Measurements from ENCODE around the gene TARS3.

TARS3 gene

DNA sequence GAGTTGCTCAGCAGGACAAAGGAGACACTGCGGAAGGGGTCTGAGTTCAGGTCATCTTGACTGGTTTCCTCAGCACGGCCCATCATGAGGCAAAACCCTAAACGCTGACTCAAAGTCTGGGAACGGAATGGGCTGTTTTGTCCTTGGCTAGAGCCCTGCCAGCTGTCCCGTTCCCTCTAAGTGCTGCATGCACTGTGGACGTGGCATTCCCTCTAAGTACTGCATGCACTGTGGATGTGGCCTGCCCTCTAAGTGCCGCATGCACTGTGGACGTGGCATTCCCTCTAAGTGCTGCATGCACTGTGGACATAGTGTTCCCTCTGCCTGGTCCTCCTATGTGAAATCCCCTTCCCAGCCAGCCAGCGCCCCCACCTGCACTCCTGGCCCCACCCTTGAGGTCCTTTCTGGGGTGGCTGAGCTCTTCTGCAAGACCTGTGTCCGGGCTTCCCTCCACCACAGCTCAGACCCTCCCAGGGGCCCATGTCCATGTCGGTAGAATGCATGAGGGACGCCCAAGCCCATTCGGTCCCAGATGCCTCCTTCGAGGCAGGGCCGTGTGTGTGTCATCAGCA lies 108.8 kb downstream of the TARS3 start:
- TF ChIP-seq, protein P1, sequence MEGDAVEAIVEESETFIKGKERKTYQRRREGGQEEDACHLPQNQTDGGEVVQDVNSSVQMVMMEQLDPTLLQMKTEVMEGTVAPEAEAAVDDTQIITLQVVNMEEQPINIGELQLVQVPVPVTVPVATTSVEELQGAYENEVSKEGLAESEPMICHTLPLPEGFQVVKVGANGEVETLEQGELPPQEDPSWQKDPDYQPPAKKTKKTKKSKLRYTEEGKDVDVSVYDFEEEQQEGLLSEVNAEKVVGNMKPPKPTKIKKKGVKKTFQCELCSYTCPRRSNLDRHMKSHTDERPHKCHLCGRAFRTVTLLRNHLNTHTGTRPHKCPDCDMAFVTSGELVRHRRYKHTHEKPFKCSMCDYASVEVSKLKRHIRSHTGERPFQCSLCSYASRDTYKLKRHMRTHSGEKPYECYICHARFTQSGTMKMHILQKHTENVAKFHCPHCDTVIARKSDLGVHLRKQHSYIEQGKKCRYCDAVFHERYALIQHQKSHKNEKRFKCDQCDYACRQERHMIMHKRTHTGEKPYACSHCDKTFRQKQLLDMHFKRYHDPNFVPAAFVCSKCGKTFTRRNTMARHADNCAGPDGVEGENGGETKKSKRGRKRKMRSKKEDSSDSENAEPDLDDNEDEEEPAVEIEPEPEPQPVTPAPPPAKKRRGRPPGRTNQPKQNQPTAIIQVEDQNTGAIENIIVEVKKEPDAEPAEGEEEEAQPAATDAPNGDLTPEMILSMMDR (IDR thresholded peaks at IDR 0.05; ENCODE audit: low read depth, low read length), result no peak
- no peak overlapping the region for H3K4me3 ChIP-seq (ENCODE audit: low read depth, low read length)

DNA sequence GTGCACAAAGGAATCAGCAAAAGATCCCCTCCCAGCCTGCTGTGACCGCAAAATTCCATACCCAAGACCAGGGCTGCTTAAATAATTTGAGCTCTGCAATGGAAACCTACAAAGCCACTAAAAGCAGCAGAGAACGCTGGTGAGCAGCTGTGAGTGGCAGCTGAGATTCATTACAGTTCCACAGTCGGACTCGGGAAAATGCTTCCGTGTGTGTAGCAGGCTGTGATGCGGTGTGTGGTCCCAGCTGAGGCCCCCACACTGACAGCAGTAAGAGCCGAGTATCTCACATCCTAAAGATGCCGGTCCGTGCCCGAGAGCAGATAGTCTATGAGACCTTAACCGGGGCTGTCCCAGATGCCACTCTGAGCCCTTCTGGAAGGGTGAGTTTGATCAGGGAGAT lies 109.5 kb downstream of the TARS3 start:
- no peak overlapping the region for H3K4me3 ChIP-seq (ENCODE audit: low read depth, low read length)
- TF ChIP-seq, protein P1 (IDR thresholded peaks at IDR 0.05; ENCODE audit: low read depth, low read length), result no peak

DNA sequence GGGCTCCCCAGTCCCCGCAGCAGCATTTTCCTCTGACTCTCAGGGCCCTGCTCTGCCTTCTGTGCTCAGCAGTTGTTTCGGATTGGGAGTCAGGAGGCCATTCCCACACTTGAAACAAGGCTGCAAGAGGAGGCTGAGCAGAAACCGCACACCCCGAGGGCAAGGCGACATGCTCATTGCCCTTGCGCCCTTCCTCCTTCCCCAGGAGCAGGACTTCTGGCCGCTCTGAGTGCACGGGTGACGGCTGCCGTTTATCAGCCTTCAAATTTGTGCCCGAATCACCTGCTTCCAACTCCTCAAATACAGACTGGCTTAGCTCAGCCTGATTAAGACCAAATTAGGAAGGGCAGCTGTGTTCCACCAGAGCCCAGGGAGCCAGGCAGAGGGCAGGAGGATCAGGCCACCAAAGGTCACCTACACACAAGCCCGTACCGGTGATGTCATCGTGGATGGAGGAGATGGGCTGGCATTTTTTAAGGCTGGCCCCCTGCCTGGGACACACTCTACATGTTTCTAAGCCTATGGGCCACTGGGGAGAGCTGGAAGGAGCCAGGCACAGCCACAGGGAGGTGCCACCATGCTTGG lies 110.2 kb downstream of the TARS3 start:
- TF ChIP-seq, protein P1 (IDR thresholded peaks at IDR 0.05; ENCODE audit: low read depth, low read length), result no peak
- no peak overlapping the region for H3K4me3 ChIP-seq (ENCODE audit: low read depth, low read length)

DNA sequence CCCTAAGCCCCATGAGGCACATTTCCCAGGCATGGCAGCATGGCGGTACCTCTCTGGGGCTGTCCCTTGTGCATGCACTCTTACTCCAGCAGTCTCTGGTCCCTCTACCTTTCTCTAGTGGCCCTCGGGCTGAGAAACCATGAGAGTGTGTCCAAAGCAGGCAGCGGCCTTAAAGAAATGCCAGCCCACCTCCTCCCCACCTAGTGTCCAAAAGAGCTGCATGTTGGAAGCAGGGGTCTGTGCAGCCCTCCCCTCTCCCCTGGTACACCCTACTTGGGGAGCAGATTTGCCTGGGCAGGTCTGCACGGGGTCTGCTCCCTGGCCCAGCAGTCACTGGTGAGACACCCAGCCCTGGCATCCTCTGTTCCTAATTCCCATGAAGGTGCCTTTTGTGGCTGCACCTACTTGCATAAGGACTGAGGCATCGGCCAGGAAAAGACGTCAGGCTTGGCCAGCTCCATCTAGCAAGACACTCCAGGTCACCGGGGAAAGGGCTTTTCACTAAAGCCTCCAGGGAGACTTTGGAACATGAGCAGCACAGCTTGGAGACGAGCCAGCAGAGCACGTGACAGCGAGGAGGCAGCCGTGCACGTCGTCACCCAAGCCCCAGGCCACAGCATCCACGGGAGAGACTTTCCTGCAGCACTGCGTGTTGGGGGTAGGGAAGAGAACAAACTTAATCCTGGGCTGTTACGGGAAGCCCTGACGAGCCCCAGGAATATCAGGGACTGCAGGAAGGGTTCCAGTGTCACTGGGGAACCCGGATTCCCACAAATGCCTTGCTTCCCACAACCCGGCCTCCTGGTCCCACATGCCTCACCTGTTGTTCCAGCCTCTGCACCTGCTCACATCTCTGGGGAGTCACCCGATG lies 110.9 kb downstream of the TARS3 start:
- TF ChIP-seq, protein P1 (IDR thresholded peaks at IDR 0.05; ENCODE audit: low read depth, low read length), result no peak
- H3K4me3 ChIP-seq (ENCODE audit: low read depth, low read length), result no peak overlapping the region

DNA sequence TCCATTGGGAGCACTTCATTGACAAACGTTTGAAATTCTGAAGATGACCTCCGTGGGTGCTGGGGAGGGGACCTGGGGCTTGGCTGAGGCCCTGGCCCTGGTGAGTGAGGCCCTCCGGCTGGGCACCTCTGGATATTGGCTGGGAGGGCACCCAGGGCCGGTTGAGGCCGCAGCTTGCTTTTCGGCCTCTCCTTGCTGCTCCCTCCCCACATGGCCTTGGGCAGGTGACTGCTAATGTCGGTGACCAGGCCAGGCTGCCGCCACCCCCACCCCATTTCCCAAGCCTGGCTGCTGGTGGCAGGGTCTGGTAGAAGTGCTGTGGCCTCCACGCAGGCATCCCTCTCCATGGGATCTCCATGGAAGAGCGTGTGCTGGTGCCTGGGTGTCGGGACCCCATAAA lies 111.6 kb downstream of the TARS3 start:
- TF ChIP-seq, protein P1 (IDR thresholded peaks at IDR 0.05; ENCODE audit: low read depth, low read length), result no peak
- H3K4me3 ChIP-seq (ENCODE audit: low read depth, low read length), result no peak overlapping the region

DNA sequence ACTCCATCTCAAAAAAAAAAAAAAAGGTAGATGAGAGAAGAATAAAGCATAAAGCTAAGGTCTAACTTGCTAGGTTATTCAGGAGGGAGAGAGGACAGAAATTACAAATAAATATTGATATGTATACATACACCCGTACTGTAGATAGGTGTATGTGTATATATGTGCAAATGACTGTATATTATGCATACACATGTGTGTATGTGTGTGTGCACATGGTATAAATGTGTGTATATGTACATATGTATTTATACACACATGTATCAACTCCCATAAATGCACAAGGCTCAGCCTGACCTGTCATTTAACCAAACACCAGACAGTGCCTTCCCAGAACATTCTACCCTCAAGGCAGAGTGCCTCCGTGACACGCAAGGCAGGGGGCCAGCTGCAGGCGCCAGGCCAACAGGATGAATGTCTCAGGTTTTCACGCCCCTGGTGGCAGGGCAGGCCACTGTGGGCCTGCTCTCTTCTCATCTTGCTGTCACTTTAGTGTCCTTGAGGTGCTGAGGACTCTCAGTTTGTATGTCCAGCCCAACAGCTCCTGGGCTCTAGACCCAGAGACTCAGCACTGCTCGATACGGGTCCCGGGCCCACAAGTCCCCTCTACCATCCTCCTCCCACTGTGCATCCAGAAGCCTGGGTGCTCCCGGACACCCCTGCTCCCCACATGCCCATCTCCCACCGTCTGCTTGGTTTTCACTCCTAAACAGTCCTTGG lies 112.5 kb downstream of the TARS3 start:
- TF ChIP-seq, protein P1 (IDR thresholded peaks at IDR 0.05; ENCODE audit: low read depth, low read length), result no peak
- H3K4me3 ChIP-seq (ENCODE audit: low read depth, low read length), result no peak overlapping the region

Data from WI38 (cell line).